Measurements from ENCODE around the gene SERPINE3. TPM values are rescaled to one million over a fixed set of nuclear protein-coding genes. Genes with fewer than 3 reads are reported as not detected.

Gene SERPINE3
- total RNA-seq, 1 donor from 2014 or later, result not detected

DNA sequence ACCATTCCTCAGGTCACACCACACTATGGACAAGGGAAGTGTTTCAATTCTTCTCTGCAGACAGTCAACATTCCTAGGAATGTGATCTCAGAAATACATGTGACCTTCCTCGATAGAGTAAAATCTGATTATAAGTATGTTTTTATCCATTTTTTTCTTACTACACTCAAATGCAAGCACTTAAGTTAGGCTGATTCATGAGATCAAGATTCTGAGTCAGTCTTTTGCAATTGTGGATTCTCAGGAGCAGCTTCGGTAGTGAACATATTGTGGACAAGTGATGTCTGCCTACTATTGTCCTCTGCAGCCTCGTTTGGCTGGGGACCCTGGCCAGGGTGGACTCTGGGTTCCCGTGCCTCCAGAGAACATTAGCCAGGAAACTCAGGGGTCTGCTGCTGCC, 3.2 kb downstream of the SERPINE3 start:
- Histone ChIP-seq H3K4me3 (ENCODE audit: low read depth, low read length) (no peak overlapping the region), H3K27me3 (ENCODE audit: control insufficient read depth, insufficient read depth, low read length) (no peaks in the 10 kb centered on the region), H3K36me3 (ENCODE audit: control insufficient read depth, insufficient read depth, low read length) (no peaks in the 10 kb centered on the region)
- no peak for DNase-seq (ENCODE audit: low read depth)
- TF ChIP-seq, protein P1, sequence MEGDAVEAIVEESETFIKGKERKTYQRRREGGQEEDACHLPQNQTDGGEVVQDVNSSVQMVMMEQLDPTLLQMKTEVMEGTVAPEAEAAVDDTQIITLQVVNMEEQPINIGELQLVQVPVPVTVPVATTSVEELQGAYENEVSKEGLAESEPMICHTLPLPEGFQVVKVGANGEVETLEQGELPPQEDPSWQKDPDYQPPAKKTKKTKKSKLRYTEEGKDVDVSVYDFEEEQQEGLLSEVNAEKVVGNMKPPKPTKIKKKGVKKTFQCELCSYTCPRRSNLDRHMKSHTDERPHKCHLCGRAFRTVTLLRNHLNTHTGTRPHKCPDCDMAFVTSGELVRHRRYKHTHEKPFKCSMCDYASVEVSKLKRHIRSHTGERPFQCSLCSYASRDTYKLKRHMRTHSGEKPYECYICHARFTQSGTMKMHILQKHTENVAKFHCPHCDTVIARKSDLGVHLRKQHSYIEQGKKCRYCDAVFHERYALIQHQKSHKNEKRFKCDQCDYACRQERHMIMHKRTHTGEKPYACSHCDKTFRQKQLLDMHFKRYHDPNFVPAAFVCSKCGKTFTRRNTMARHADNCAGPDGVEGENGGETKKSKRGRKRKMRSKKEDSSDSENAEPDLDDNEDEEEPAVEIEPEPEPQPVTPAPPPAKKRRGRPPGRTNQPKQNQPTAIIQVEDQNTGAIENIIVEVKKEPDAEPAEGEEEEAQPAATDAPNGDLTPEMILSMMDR (IDR thresholded peaks at IDR 0.05; ENCODE audit: insufficient read depth, low read length, poor library complexity, severe bottlenecking), result no peak

DNA sequence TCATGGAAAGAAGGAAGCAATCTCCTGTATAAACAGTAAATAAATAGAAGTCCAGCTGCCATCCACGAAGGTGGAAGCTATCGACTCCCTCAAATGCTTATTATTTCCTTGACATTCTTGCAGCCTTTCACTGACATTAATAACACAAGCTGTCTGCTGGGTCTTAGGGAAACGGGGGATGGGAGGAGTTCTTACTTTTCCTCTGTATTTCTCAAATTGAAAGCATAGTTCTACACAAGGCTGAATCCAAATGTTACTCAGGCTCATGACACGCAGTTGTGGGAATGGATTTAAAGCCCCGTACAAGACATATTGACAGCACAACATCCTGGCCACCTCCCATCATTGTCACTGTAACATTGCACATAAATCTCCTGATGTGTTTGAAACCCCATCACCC, 4.0 kb downstream of the SERPINE3 start:
- Histone ChIP-seq H3K36me3 (ENCODE audit: control insufficient read depth, insufficient read depth, low read length) (no peaks in the 10 kb centered on the region), H3K27me3 (ENCODE audit: control insufficient read depth, insufficient read depth, low read length) (no peaks in the 10 kb centered on the region), H3K4me3 (ENCODE audit: low read depth, low read length) (no peak overlapping the region)
- TF ChIP-seq, protein P1 (IDR thresholded peaks at IDR 0.05; ENCODE audit: insufficient read depth, low read length, poor library complexity, severe bottlenecking), result no peak
- DNase-seq (ENCODE audit: low read depth), result no peak

DNA sequence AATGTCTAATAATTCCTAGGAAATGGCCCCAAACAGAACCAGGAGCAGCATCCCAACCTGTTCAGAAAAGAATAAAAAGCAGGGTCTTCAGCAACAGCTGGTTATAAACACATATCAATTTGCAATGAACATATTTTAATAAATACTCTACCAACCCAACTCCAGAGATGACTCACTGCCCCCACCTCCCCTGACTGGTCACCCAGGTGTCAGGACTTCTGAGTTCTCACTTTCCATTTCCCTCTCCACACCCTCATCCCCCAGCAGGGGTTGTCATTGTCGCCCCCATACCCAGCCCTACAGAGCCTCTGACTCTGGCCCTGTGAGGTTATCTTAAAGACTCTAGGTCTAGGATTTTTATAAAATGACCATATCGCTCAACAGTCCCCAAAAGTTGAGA, 6.9 kb downstream of the SERPINE3 start:
- Histone ChIP-seq H3K4me3 (ENCODE audit: low read depth, low read length) (no peak overlapping the region), H3K27me3 (ENCODE audit: control insufficient read depth, insufficient read depth, low read length) (no peaks in the 10 kb centered on the region), H3K36me3 (ENCODE audit: control insufficient read depth, insufficient read depth, low read length) (no peaks in the 10 kb centered on the region)
- no peak for DNase-seq (ENCODE audit: low read depth)
- TF ChIP-seq, protein P1 (IDR thresholded peaks at IDR 0.05; ENCODE audit: insufficient read depth, low read length, poor library complexity, severe bottlenecking), result no peak

DNA sequence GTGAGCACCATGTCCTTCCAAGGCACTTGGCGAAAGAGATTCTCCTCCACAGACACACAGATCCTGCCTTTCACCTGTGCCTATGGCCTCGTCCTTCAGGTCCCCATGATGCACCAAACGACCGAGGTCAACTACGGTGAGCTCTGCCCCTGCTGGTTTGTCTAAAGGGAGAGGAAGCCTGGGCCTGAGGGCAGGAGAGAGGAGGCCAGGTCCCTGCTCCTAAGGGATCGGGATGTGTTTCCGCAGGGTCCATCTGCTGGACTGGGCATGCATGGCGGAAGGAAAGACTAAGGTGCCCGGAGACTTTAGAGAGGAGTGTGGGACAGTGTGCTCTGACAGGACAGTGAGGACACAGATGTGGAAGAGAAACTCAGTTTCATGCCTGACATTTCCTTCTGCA, 7.6 kb downstream of the SERPINE3 start:
- Histone ChIP-seq H3K36me3 (ENCODE audit: control insufficient read depth, insufficient read depth, low read length) (no peaks in the 10 kb centered on the region), H3K4me3 (ENCODE audit: low read depth, low read length) (no peak overlapping the region), H3K27me3 (ENCODE audit: control insufficient read depth, insufficient read depth, low read length) (no peaks in the 10 kb centered on the region)
- DNase-seq (ENCODE audit: low read depth), result no peak
- TF ChIP-seq, protein P1 (IDR thresholded peaks at IDR 0.05; ENCODE audit: insufficient read depth, low read length, poor library complexity, severe bottlenecking), result no peak

DNA sequence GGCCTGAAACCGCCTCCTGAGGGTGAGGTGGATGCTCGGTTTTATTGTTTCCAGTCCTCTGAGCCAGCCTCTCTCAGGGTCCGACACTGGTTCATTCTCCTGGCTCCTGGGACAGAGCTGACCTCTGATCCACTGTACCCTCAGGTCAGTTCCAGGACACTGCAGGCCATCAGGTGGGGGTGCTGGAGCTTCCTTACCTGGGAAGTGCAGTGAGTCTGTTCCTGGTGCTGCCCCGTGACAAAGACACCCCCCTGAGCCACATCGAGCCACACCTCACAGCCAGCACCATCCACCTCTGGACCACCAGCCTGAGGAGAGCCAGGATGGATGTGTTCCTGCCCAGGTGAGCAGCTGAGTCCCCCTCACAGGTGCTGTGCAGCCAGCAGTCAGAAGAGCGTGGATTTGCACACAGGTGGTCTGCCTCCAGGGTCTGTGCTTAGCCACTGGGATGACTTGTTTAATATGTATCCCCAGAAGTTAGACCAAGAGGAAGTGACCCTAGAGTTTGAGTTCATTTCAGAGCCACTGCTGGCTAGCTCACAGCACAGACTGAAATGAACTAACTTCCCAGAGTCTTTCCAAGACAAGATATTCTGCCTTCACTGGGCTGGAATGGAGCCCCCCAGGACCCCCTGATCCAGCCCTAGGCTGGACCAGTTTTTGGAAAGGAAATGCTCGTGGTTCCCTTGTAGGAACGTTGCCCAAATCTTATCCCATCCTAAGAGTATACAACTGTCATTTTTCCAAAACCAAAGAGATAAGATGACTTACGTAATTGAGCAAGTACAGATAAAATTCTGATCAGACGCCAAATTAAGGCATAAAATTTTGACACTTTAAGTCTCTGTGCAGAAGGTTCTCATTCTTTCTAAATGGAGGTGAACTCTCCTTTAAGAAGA, 8.8 kb downstream of the SERPINE3 start:
- Histone ChIP-seq H3K27me3 (ENCODE audit: control insufficient read depth, insufficient read depth, low read length) (no peaks in the 10 kb centered on the region), H3K36me3 (ENCODE audit: control insufficient read depth, insufficient read depth, low read length) (no peaks in the 10 kb centered on the region), H3K4me3 (ENCODE audit: low read depth, low read length) (no peak overlapping the region)
- DNase-seq (ENCODE audit: low read depth), result no peak
- TF ChIP-seq, protein P1 (IDR thresholded peaks at IDR 0.05; ENCODE audit: insufficient read depth, low read length, poor library complexity, severe bottlenecking), result no peak

DNA sequence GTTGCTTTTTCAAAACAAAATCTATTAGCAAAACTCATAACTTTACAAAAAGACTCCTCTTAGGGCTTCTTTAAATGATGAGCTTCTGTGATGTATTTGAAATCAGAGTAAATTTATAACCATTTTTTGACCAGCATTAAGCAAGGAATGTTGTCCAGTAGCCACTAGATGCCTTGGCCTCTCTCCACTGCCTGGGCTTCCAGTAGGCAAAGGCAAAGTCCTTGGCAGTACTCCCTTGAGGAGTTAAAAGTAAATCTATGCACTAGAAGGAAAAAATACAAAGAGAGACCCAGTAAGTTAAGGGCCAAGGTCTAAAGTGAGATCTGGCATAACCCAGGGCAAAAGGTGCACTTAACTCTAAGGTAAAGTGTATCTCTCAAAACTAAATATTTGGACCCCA, 9.5 kb downstream of the SERPINE3 start:
- no peak for DNase-seq (ENCODE audit: low read depth)
- no peaks in the 10 kb centered on the region for H3K36me3 ChIP-seq (ENCODE audit: control insufficient read depth, insufficient read depth, low read length)
- no peaks in the 10 kb centered on the region for H3K27me3 ChIP-seq (ENCODE audit: control insufficient read depth, insufficient read depth, low read length)
- TF ChIP-seq, protein P1 (IDR thresholded peaks at IDR 0.05; ENCODE audit: insufficient read depth, low read length, poor library complexity, severe bottlenecking), result no peak
- H3K4me3 ChIP-seq (ENCODE audit: low read depth, low read length), result no peak overlapping the region

Measured in kidney epithelial cell (primary cell).